ENCODE data around the gene RBM10. TPM values are rescaled to one million over a fixed set of nuclear protein-coding genes. Genes with fewer than 3 reads are reported as not detected.

RBM10 gene
- total RNA-seq, 2 donors from 2014 or later, result 30.0 to 67.8 TPM

GRCh38 chrX:47186096-47186740, 41.2 kb downstream of the RBM10 start:
- intact Hi-C loops (cut with DNase I), result no loop called here
- Histone ChIP-seq H3K9ac (ENCODE audit: low read depth in 2 of 2, low read length in 2 of 2) (no peak overlapping the region), H3K9me3 (no peaks in the 10 kb centered on the region), H3K4me1 (no peaks in the 10 kb centered on the region), H3K36me3 (peaks cover 3% of the 10 kb centered on the region), H3K27ac (no peak overlapping the region), H3K27me3 (peaks cover 3% of the 10 kb centered on the region), H3K4me3 (no peak overlapping the region)
- TF ChIP-seq CTCF (IDR thresholded peaks at IDR 0.05), result no peak
- DNase-seq, result no peak

GRCh38 chrX:47187106-47187677, 42.2 kb downstream of the RBM10 start:
- no peak overlapping the region for H3K4me3 ChIP-seq
- no peak overlapping the region for H3K9ac ChIP-seq (ENCODE audit: low read depth in 2 of 2, low read length in 2 of 2)
- no peak for DNase-seq
- no peak for TF ChIP-seq CTCF (IDR thresholded peaks at IDR 0.05)
- no peaks in the 10 kb centered on the region for H3K9me3 ChIP-seq
- peaks cover 3% of the 10 kb centered on the region for H3K27me3 ChIP-seq
- intact Hi-C loops (cut with DNase I), result no loop called here
- H3K27ac ChIP-seq, result no peak overlapping the region
- no peaks in the 10 kb centered on the region for H3K36me3 ChIP-seq
- H3K4me1 ChIP-seq, result no peaks in the 10 kb centered on the region

- Histone ChIP-seq H3K27ac (no peak overlapping the region), H3K9me3 (no peaks in the 10 kb centered on the region), H3K4me3 (no peak overlapping the region), H3K9ac (ENCODE audit: low read depth in 2 of 2, low read length in 2 of 2) (no peak overlapping the region), H3K36me3 (no peaks in the 10 kb centered on the region), H3K27me3 (peaks cover 3% of the 10 kb centered on the region), H3K4me1 (peaks cover 5% of the 10 kb centered on the region)
- intact Hi-C loops (cut with DNase I), result loop anchor here (5.0 to 10.0 kb wide), 2 partner anchors 192 to 335 kb away; no protein-coding TSS in a partner anchor
- DNase-seq, result no peak
- no peak for TF ChIP-seq CTCF (IDR thresholded peaks at IDR 0.05)
These were observed 44.9 kb downstream of the RBM10 start for GRCh38 chrX:47189906-47190305.

GRCh38 chrX:47190445-47191269, 45.6 kb downstream of the RBM10 start:
- no peak for TF ChIP-seq CTCF (IDR thresholded peaks at IDR 0.05)
- intact Hi-C loops (cut with DNase I), result loop anchor here (5.0 to 10.0 kb wide), 2 partner anchors 192 to 334 kb away; no protein-coding TSS in a partner anchor
- H3K9me3 ChIP-seq, result no peaks in the 10 kb centered on the region

GRCh38 chrX:47191331-47191730, 46.3 kb downstream of the RBM10 start:
- H3K4me3 ChIP-seq, result peak overlapping the region; percentile 43
- TF ChIP-seq CTCF (IDR thresholded peaks at IDR 0.05), result no peak
- no peaks in the 10 kb centered on the region for H3K36me3 ChIP-seq
- peaks cover 16% of the 10 kb centered on the region for H3K4me1 ChIP-seq
- peak; percentile 65 for DNase-seq
- H3K9me3 ChIP-seq, result no peaks in the 10 kb centered on the region
- H3K27me3 ChIP-seq, result peaks cover 3% of the 10 kb centered on the region
- H3K27ac ChIP-seq, result peak overlapping the region; percentile 41
- peak overlapping the region; percentile 66 to 71 for H3K9ac ChIP-seq (ENCODE audit: low read depth in 2 of 2, low read length in 2 of 2)
- intact Hi-C loops (cut with DNase I), result loop anchor here (5.0 to 10.0 kb wide), 2 partner anchors 191 to 333 kb away; no protein-coding TSS in a partner anchor

More at GRCh38 chrX:47190445-47191269, 45.6 kb downstream of the RBM10 start:
- H3K9ac ChIP-seq (ENCODE audit: low read depth in 2 of 2, low read length in 2 of 2), result peak overlapping the region; percentile 66 to 71
- peak overlapping the region; percentile 43 for H3K4me3 ChIP-seq
- peaks cover 3% of the 10 kb centered on the region for H3K27me3 ChIP-seq
- no peaks in the 10 kb centered on the region for H3K36me3 ChIP-seq
- peak; percentile 87 for DNase-seq
- peak overlapping the region; percentile 41 for H3K27ac ChIP-seq
- H3K4me1 ChIP-seq, result peaks cover 9% of the 10 kb centered on the region
